Stimulated activated CD4-positive, alpha-beta T cell treated with anti-CD3 and anti-CD28 coated beads, Interleukin-12 subunit alpha, Interleukin-12 subunit beta, amount 100 ng/mL, for 4 hours (primary cell): ENCODE results near the gene FGFRL1.

Source experiments
- DNase-seq: peaks from one replicate; pipeline ENCODE4 v3.0.0-alpha.2; 2020

FGFRL1 gene

DNA sequence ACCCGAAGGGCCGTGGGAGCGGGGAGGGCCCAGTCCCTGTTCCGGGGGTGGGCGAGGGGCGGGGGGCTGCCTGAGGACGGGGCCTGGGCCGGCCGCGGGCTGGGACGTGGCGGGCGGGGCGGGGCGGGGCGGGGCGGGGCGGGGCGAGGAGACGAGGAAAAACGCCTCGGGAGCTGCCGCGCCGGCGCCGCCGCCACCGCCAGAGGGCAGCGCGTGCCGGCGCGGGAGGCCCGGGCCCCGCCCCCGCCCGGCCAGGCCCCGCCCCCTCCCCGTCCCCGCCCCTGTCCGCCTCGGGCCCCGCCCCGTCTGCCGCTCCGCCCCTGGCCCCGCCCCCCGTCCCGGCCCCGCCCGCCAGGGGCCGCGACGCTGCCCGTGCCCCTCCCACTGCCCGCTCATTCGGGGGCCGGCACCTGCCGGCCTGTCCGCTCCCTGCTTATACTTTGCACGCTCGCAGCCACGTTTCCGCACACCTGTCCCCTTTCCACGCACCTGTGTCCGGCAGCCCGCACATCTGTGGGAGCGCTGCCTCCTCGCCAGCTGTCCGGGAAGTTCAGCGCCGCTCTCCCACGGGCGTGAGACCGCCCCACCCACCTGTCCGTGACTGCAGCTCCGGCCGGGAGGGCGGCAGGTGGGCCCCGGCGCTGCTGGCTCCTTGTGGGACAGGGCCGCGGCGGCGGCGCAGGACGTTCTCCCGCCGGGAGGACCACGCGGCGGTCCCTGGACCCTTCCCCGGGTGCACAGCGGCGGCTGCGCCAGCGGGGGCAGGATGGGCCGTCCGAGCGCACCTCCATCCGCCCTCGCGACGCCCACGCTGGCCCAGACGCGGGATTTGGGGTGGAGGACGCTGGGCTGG, 1.7 kb upstream of the FGFRL1 start:
- peak; percentile 76 for DNase-seq

DNA sequence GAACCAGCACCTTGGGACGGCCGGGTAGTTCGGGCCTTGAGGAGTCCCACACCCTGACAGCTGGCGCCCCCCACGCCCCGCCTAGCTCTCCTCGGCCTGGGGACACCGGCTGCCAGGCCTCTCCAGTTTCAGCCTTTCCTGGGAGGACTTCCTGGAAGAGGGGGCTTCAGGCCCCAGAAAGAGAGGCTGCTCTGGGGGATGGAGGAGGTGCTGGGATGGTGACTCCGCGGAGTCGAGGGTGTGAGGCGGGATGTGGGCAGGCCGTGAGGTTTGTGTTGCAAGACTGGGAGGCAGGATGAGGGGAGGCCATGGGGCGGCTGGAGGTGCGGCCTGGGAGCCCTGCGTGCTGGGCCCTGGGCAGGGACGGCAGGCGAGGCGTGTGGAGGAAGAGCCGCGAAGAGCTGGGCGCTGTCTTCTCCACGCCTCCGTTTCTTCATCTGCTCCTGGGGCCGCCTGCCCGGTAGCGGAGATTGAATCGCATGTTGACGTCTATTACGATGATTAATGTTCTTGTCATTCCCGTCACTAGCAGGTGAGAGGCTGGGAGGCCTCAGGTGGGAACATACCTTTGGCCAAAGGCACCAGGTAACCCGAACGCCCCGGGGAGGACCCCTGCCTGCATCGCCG, 918 bp upstream of the FGFRL1 start:
- peak; percentile 48 for DNase-seq

DNA sequence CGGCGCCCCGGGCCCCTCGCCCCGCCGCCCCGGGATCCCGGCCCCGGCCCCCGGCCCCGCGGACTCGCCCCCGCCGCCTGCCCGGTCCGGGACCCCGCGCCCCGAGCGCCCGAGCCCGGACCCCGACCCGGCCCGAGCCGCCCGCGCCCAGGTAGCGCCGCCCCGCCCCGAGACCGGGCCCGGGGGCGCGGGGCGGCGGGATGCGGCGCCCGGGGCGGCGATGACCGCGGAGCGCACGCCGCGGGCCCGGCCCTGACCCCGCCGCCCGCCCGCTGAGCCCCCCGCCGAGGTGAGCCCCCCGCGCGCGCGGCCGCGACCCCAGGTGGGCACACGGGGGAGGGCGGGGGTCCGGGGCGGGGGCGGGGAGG, 224 bp downstream of the FGFRL1 start:
- no peak for DNase-seq

DNA sequence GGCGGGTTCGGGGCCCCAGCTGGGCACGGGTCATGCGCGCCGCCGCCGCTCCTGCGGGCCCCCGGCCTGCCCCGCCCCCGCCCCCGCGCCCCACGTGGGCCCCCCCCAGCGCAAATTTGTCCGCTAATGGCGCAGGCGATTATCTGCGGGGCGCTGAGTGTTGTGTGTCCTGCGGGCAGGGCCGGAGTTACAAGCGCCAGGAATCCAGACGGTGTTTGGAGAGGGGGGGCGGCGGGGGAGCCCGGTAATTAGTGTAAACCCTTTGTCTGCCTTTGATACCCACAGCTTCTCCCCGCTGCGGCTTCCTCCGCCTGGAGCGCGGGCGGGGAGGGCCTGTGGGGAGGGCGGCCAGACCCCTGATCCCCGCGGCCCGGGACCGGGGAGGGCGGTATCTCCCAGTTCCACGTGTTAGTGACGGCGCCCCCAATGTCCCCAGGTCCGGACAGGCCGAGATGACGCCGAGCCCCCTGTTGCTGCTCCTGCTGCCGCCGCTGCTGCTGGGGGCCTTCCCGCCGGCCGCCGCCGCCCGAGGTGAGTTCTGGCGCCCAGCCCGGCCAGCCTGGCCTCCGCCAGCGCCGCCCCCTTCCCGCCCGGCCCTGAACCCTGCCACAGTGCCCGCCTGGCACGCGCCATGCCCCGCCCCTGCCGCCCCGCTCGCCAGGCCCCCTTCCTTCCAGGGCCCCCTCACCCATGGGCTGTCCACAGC, 761 bp downstream of the FGFRL1 start:
- peak; percentile 27 for DNase-seq

DNA sequence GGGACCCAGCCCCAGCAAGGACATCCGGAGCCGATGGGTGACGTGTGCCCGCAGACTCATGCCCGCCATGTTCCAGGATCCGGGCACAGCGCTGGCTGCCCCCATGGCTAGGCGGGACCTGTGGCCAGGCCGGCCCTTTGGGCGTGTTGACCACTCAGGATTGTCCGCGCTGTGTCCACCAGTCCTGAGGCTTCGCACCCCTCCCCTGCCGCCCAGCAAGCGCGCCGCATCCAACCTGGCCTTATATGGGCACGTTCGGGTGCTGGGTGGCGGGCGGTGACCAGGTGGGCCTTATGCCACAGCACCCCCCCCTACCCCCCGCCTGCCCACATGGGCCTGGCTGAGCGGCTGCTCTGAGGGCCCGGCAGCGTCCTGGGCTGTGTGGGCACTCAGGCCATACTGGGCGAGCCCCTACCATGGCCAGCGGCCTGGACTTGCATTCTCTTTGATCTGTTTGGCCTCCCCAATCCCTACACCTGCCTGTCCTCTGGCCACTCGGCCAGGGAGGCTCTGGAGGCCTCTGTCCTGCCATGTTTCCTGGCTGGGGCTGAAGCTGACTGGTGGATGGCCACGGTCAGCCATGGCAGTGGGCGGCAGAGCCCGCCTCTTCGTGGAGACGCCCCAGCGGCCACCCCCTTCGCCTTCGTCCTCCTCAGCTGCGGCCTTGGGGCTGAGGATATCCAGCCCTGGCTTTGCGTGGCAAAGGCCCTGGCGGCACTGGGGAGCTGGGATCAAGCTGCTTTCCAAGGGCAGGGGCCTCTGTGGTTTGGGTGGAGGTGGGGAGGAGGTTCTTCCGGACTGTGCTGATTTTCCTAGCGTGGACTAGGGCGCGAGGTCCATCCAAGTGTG, 2.0 kb downstream of the FGFRL1 start:
- DNase-seq, result no peak

DNA sequence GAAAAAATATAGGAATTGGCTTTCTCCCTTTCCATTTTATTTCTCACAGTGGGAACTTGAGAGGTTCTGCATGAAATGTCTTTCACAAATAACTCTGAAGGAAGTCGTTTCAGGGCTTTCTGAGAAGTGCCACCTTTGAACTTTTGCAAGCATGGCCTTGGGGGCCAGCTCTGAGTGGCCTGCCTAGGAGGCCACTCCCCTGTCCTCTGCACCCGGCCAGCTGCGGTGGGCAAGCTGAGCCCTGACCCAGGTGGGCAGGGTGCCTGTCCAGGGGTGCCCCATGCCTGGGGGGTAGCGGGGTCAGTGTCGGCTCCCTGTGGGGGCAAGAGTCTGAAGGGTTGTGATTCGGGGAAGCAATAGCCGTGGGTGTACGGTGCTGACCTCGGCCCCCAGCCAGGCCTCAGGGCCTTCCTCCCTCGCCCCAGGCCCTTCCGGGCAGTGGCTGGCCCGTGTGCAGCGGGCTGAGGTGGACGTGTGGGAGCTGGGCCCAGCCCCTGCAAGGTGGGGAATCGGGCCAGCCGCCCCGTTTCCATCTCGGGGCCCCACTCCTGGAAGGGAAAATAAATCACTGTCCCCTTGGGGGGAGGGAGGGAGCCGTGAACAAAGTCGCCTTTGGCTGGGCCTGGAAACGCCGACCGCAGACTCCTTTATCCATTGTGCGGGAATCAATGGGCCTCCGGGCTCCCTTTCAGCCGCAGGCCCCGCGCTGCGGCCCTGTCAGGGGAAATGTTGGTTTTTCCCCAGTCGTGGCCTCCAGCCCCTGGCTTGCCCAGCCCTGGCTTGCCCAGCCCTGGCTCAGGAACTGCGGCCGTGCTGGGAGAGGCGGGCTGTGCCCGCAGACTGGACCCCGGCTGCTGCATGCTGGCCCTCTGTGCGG, 3.1 kb downstream of the FGFRL1 start:
- DNase-seq, result no peak

DNA sequence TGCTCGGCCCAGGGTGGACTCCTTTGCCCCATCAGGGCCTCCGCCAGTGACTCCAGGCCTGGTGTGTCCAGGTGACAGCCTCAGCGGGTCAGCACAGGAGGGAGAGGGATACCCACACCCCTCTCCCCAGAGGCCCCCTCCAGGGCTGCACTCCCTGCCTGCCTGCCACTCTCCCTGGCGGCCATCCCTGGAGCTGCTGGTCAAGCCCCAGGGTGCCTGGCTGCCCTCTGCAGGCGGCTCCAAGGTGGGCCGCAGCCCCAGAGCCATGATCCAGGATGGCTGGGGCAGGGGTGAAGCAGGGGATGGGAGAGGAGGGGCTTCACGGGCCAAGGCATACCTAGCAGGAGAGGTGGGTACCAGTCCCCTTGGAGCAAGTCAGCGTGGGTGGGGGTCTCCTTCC, 3.8 kb downstream of the FGFRL1 start:
- no peak for DNase-seq

DNA sequence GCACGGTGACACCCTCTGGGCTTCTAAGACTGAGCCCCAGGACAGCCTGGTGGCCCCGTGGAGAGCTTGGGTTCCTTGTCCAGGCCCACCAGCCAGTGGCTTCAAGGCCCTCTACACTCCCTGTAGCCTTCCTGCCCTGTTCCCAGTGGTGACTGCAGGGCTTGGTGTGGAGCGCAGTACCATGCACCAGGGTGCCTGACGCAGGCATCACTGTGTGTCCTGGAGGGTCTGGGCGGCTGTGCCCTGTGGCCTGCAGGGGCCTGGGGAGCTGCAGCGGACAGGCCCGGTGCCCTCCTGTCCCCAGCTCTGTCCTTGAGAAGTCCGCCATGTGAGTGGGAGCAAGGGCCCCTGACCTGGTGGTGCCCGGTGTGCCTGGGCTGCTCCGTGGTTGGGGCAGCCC, 4.3 kb downstream of the FGFRL1 start:
- no peak for DNase-seq

DNA sequence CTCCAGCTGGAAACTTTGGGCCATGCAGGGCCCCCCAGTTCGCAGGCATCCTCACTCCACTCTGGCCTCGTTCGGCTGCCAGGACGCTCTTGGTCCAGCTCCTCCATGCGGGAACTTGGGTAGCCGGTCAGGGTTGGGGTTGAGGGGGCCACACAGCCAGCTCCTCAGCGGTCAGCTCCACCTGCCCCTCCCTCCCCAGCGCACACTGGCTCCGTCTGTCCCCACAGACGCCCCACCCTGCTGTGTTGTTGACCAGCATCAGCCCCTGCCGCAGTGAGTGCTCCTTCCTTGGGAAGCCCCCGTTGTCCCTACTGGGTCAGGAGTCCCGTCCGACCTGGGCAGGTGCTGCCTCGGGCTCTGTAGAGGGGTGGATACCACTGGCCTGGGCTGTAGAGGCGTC, 5.8 kb downstream of the FGFRL1 start:
- no peak for DNase-seq

DNA sequence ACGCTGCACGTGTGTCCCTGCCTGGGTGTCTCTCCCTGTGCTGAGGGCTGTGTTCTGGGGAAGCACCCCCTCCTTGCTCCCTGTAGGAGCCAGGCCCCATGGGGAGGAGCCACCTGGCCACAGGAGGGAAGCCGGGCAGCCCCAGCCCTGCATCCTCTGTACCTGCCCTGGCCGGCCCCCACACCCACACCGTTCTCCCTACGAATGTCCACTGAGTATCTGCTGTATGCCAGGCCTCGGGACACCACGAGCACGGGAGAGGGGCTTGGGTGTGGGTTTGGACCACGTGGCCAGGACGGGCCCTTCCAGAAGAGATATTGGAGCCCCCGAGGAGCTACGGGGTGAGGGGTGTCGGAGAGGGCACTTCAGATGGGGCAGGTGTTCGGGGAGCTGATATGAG, 6.3 kb downstream of the FGFRL1 start:
- no peak for DNase-seq

DNA sequence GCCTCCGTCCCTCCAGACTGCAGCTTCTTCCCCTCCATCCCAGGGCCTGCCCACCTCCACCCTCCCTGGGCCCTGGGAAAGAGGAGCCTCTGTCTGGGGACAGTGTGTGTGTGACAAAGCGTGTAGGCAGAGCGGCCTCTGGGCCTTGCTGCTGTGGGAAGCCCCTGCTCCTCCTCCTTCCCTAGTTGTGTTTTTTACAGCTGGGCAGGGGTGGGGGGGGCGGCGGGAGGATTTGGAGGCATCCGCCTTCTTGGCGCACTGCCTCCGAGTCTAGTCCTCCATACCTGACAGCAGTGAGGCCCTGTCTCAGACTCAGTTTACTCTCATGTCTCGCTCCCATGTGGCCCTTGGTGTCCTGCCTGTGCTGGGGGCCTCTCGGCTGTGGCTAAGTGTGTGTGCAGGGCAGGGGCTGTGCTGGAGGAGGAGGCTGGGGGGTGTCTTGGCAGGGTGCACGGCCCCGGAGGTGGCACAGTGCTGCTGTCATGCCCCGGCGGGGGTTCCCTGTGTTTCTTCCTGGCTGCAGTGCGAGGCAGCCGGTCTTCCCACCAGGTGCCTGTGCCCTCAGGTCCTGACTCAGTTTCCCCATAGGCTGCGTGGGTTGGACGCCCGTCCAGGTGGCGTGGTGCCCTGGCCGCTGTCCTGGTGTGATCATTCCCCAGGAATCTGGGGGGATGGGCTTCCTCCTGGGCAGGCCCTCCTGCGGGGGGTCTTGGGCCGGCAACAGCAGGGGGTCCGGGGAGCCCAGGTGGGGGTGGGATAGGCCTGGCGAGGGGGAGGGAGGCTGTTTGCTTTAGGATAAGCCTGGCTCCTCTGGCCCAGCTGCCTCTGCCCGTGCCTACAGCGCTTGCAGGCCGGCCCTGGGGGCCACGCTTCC, 7.0 kb downstream of the FGFRL1 start:
- no peak for DNase-seq

DNA sequence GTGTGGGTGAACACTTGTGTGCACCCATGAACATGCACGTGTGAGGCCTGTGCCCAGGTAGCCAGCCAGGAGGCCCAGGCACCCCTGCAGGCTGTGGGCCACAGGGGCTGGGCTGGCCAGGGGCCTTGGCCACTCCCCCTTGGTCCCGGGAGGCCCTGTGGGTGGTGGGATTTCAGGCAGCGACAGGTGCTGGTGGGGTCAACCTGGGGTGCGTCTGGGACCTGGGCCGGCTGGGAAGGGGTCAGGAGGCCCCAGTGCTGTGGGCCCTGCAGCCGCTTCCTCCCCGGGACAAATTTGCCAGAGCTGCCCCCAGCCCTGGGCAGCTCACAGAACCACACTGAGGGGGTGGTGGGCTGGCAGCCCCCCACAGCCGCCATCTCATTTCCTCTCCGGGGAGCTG, 7.9 kb downstream of the FGFRL1 start:
- DNase-seq, result no peak

DNA sequence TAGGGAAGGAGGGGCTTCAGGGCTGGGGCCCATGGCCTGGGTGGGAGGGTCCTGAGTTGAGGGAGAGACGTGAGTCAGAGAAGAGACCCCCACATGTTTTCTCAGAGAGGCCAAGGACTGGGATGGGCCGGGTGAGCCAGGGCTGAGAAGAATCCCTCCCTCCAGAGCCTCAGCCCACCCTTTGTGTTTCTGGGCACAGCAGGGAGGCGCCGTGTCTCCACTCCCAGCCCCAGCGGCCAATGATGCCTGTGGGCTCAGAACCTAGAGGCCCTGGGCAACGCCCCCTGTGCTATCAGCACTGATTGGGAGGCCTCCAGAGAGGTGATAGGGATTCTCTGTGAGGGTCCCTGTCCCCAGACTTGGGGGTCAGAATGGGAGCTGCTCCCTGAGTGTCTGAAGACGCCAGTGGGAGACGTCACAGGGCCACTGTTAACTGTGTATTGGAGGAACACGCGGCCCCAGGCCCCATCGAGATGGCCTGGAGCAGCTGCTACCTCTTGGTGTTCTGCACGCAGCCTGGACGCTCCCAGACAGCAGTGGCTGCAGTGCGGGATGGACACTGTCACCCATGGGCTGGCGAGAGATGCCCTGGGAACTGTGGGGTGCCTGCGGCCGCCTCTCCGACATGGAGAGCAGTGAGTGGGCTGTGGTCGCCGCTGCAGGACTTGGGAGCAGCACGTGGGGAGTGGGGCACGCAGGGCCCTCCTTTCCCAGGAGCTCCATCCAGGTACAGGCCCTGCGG, 8.5 kb downstream of the FGFRL1 start:
- DNase-seq, result no peak

DNA sequence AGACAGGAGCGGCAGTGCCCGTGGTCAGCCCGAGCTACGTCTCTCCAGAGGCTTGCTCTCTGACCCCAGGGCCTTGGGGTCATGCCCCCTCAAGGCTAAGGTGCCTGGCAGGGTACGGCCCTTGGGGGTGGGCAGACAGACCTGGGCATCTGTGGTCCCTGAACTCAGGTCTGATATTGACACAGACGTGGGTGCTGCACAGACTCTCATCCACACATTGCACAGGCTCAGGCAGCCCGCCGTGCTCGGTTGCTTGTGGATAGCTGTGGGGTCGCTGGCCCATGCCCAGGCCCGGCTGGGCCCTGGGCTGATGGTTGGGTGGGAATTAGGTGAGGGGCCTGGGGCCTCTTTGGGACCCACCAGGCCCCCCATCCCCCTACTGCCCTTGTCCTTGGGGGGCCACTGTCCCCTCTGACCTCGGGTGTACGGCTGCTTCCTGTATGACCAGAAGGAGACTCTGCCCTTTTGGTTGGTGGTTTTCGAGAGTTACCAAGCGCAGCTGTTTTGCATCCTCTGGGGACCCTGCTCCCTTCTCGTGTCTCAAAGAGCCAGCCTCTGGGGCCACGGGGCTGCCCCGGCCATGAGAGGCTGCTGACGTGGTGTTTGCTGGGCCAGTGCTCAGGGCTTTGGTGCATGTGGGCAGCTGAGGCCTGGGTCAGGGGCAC, 10.1 kb downstream of the FGFRL1 start:
- no peak for DNase-seq

DNA sequence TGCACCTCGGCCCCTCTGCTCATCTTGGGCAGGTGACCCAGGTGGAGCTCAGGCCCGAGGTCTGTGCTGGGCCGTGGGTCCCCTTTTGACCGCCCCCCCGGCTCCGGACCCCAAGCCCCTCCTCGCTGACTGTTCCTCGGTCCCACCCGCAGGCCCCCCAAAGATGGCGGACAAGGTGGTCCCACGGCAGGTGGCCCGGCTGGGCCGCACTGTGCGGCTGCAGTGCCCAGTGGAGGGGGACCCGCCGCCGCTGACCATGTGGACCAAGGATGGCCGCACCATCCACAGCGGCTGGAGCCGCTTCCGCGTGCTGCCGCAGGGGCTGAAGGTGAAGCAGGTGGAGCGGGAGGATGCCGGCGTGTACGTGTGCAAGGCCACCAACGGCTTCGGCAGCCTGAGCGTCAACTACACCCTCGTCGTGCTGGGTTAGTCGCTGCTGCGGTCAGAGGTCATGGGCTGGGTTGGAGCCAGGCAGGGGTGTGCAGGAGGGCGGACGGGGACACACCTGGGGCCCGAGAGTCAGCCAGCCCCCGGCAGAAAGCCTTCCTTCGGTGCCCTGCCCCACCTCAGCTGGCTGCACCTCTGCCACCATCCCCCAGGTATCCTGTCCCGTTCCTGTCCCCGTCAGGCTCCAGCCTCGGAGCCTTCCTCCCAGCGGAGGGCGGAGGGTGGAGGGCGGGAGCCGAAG, 10.8 kb downstream of the FGFRL1 start:
- no peak for DNase-seq

DNA sequence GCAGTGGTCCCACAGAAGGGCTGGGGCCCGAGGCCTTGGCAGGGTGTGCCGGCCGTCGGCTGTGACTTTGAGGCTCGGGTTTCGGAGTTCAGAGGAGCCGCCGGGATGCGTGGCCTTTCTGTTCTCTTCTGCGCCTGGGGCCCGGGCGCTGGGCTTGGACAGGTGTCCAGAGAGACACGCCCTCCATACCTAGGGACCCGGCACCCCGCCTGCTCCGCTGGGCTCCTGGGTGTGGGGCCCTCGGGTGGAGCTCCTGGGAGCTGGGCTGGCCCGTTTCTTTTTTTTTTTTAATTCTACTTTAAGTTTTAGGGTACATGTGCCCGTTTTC, 11.3 kb downstream of the FGFRL1 start:
- no peak for DNase-seq

DNA sequence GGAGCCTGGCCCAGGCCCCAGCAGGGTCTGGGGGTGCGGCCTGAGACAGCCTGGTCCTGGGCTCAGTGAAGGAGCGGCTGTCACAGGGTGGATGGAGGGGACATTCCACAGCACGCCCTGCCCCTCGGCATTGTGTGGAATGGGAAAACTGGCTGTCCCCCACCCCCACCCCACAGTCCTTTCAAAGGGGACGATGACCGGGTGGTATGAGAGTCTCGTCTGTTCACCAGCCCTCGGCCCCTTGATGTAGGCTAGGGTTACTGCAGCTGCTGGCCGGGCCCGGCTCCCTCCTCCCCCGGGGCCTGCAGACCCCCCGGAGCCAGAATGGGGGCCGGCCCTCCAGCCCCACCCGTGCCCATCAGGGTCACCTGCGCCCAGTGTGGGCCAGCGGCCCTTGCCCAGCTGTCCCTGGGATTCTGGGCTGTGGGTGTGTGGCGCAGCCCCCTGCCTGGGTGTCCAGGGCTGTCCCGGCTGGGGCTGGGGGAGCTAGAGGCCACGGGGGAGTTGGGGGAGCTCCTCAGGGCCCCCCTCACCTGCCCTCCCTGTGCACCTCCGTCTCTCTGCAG, 11.7 kb downstream of the FGFRL1 start:
- DNase-seq, result no peak

DNA sequence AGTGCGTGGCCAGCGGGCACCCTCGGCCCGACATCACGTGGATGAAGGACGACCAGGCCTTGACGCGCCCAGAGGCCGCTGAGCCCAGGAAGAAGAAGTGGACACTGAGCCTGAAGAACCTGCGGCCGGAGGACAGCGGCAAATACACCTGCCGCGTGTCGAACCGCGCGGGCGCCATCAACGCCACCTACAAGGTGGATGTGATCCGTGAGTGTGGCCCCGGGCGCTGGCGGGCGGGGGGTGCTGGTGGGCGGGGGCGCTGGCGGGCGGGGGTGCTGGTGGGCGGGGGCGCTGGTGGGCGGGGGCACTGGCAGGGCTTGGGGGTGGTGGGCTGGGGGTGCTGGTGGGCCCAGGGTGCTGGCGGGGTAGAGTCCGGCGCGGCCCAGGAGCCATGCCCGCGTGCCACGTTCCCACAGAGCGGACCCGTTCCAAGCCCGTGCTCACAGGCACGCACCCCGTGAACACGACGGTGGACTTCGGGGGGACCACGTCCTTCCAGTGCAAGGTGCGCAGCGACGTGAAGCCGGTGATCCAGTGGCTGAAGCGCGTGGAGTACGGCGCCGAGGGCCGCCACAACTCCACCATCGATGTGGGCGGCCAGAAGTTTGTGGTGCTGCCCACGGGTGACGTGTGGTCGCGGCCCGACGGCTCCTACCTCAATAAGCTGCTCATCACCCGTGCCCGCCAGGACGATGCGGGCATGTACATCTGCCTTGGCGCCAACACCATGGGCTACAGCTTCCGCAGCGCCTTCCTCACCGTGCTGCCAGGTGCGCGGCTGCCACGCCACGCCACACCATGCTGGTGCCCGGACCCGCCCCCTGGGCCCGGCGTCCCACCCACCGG, 12.7 kb downstream of the FGFRL1 start:
- no peak for DNase-seq
